Gastroesophageal sphincter (tissue), 3 donors: ENCODE results near the gene PATJ.

ENCODE experiments used
- EP300 ChIP-seq: sonication (generic); formaldehyde crosslinking; IDR thresholded peaks from one replicate; pipeline ENCODE4 v1.6.1; 2017; ENCODE audit warnings: antibody characterized with exemption, mild to moderate bottlenecking
- POLR2A ChIP-seq, 2 donors: fragments of 450-650 bp; IDR thresholded peaks; one replicate each; pipeline ENCODE4 v1.6.1; 2017; ENCODE audit warnings: antibody characterized with exemption in 2 of 2, mild to moderate bottlenecking in 2 of 2, moderate library complexity in 1 of 2
- POLR2AphosphoS5 ChIP-seq: sonication (generic); formaldehyde crosslinking; IDR thresholded peaks from one replicate; pipeline ENCODE4 v1.6.1; 2017; ENCODE audit warnings: antibody characterized with exemption
- TF ChIP-seq, protein P1 (sequence below), 4 experiments: fragments of 200-600 bp in 2 of 4; fragments of 450-650 bp in 2 of 4; sonication (generic) in 1 of 4; IDR thresholded peaks; one replicate each; pipeline ENCODE4 v1.5.1; 2017 to 2019; ENCODE audit warnings: antibody characterized with exemption in 4 of 4, mild to moderate bottlenecking in 2 of 4, moderate library complexity in 2 of 4

DNA sequence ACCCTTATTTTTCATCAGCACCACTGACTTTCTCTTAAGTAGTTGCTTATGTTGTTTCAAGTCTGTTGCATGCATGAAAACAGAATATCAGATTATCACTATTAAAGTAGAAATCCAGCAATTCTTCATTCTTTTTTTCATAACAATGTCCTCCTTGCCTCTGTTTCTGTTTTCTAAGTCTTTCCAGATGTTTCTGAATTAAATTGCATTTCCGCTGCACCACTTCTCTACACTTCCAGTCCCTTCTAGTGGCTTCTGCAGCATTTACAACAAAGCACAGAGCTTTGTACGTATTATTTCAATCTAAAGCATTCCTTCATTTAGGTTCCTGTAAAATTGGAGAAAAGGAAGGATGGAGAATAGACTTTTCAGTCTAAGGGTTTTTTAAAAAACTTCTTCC lies 42.4 kb downstream of the PATJ start:
- TF ChIP-seq, protein P1, sequence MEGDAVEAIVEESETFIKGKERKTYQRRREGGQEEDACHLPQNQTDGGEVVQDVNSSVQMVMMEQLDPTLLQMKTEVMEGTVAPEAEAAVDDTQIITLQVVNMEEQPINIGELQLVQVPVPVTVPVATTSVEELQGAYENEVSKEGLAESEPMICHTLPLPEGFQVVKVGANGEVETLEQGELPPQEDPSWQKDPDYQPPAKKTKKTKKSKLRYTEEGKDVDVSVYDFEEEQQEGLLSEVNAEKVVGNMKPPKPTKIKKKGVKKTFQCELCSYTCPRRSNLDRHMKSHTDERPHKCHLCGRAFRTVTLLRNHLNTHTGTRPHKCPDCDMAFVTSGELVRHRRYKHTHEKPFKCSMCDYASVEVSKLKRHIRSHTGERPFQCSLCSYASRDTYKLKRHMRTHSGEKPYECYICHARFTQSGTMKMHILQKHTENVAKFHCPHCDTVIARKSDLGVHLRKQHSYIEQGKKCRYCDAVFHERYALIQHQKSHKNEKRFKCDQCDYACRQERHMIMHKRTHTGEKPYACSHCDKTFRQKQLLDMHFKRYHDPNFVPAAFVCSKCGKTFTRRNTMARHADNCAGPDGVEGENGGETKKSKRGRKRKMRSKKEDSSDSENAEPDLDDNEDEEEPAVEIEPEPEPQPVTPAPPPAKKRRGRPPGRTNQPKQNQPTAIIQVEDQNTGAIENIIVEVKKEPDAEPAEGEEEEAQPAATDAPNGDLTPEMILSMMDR (IDR thresholded peaks at IDR 0.05), result no peak
- TF ChIP-seq POLR2A (IDR thresholded peaks at IDR 0.05) (no peak), POLR2AphosphoS5 (no peak), EP300 (no peak)
